HG03432 (cell line): ENCODE measurements around the gene MAVS.
A peak's percentile ranks its signal among the peaks of the same experiment; 100 is the strongest.
"Not testable (repeated sequence)": the region's sequence is repeated elsewhere in the genome, so short reads cannot be mapped to it uniquely, and the experiment has no call there.

Experiments used
- ATAC-seq: cut with Tn5 transposase; IDR thresholded peaks from one replicate; pipeline ENCODE4 v1.9.1; 2021; ENCODE audit warnings: mild to moderate bottlenecking, moderate library complexity; ENCODE audit not compliant: unreplicated experiment

The MAVS gene

DNA sequence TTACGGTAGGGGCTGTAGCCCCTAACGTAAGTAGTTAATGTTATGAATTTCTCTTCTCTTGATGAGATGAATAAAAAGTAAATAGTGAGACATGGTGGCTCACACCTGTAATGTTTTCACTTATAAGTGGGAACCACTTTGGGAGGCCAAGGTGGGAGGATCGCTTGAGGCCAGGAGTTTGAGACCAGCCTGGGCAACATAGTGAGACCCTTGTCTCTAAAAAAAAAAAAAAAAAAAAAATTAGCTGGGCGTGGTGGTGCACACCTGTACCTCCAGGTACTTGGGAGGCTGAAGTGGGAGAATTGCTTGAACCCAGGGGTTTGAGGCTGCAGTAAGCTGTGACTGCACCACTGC lies 32.3 kb downstream of the MAVS start:
- not testable (repeated sequence) for ATAC-seq

DNA sequence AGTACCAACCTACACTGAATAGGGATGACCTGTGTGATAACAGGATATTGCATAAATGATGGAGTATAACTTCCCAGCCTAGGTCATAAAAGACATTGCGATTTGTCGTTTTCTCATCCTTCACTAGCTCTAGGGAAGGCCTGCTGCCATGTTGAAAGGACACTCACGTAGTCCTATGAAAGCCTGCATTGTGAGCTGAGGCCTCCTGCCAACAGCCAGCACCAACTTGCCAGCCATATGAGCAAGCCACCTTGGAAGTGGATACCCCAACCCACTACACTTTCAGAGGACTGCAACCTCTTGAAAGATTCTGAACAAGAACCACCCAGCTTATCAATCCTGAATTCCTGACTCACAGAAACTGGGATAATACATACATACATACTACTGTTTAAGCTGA lies 39.1 kb downstream of the MAVS start:
- no peak for ATAC-seq

DNA sequence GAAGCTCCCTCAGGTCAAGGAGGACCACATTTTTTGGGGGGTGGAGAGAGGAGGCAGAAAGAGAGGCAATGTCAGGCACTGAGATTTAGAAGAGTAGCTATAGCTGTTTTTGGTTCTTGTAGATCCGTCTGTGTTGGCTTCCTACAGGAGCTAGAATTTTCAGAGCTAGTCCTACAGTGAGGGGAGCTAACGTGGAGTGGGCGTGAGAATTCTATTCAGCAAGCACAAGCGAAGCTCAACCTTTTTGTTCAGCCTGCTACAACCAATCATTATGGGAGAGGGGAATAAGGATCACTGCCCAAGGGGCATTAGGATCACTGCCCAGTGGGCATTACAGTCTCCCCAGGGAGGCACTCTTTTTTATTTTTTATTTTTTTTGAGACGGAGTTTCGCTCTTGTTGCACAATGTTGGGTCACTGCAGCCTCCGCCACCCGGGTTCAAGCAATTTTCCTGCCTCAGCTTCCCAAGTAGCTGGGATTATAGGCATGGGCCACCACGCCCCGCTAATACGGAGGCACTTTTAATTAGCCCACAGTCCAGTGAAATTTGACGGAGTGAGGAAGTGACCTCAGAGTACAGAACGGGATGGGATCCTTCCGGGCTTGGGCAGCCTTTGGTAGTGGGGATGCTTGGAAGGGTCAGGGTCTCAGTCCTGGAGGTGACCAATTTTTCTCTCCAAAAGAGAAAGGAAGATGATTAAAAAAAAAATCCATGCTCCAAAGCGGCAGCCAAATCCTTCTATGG lies 41.4 kb downstream of the MAVS start:
- ATAC-seq = no peak

DNA sequence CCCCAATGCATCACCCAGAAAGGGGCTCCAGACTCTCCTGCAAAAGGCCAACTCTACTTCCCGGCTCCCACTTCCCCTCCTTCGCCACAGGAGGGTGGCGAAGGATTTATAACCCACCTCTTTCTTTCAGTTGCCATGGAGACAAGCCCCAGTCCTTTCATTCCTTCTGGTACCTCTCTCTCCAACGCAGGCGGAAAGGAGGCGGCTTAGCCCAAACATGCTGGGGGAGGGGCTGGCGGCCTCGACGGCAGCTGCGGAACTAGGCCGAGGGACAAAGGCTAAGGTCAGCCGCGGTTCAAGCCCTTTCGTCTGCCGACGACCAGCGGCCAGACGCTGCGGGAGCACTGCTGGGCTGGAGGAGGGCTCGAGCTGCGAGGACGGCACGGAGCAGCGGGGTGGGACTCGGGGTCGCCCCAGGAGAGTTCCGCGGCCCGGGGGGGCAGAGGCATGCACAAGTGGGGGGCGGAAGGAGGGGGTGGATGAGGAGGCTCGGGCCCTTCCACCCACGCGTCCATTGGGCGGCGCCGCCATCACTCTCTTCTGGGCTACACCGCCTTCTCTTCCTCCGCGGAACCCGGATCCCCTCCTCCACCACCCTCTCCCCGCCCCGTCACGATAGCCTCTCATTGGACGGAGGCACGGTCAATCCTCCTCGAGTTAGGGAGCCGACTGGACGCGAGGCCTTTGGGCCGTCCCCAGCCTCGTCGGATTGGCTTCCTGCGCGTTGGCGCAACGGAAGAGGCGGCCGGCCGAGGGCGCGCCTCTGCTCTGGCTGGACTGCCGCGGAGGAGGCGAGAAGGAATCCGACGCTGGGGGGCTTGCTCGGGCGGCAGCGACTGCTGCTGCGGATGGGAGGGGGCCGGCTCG lies 42.2 kb downstream of the MAVS start, which contains the start of gene PANK2:
TSS of gene PANK2 (plus strand) at position 766 of the 867 bp plus-strand sequence.
- ATAC-seq = peak; percentile 93

DNA sequence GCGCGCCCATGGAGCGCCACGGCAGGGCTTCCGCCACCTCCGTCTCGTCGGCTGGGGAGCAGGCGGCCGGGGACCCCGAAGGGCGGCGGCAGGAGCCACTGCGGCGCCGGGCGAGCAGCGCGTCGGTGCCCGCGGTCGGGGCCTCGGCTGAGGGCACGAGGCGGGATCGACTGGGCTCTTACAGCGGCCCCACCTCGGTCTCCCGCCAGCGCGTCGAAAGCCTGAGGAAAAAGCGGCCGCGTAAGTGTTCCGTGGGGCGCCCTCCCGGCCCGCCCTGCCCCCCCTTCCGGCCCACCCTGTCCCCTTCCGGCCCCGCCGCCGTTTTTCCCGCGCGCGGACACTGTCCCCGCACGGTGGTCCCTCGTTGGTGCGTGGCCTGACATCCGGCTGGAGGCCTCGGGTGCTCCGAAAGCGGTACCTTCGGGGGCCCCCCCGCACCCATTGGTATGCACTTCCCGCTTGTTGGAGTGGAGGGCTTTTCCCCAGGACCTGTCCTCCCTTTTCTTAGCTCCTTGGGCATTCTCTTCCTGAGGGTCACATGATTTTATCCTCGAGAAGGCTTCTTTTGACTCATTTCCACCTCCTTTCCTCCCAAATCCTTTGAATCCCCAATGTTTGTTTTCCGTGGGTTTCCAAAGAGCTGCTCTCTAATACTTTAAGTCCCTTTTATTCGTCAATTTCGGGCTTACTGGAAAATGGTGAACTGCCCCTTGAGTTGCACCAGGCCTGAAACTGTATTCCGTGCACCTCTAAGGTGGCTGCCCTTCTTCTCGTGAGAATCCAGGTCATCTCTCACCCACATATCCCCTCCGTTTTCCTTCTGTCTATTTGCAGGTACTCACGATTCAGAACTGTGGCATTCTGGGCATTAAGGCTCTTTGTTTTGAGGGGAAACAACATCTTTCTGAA lies 43.1 kb downstream of the MAVS start:
- peak; percentile 33 for ATAC-seq

DNA sequence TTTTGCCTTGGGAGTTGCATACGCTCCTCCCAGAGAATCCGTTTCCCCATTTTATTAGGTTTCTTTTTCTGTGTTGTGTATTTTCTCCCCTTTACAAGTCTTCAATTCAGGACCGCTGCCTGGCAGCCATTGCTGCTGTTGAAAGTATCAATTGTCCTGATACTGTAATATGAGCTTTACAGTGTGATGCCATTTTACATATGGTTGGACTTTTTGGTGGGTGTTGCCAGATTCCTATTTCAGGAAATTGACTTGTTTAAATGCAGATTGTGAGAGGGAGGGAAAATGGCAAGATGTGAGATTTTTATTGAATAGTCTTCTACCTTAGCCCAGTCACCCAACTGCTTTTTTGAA lies 43.7 kb downstream of the MAVS start:
- no peak for ATAC-seq

DNA sequence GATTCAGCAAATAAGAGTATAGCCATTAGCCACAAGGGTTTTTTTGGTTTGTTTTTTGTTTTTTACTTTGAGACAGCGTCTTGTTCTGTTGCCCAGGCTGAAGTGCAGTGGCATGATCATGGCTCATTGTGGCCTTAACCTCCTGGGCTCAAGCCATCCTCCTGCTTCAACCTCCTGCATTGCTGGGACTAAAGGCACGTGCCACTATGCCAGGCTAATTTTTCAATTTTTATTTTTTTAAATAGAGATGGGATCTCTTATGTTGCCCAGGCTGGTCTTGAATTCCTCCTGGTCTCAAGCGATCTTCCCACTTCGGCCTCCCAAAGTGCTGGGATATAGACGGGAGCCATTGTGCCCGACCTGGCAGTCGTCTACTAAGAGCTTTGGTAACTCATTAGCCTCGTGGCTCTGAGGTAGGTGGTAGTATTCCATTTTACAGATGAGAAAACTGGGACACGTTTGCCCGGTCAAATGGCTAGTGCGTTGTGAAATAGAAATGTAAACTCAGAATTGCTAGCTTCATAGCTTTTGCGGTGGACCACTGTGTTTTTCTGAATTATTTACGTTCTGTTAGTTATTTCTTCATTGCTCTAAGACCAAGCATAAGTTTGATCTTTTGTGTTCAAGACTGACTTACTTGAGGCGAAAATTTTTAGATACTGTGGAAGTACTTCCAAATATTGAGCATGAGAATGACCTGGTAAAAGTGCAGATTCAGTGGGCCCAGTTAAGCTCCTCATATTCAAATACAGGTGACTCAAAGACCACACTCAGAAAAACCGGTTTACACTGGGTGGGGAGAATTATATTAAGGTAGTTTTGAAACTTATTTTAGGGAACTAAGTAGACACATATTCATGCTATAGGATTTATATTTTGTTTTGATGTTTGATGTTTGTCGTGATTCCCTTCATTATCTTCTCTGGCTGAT lies 44.6 kb downstream of the MAVS start:
- no peak for ATAC-seq

DNA sequence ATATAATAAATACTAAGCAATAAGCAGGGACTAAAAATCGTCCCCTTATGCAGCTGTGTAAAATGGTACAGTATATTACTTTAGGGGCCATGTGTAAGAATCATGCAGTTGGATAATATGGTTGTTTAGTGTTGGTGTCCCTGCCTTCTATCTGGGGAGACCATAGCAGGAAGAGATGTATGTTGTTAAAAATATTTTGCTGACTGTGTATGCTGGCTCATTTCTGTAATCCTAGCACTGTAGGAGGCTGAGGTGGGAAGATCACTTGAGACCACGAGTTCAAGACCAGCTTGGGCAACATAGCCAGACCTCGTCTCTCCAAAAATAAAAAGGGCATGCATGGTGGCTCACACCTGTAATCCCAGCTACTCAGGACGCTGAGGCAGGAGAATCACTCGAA lies 48.2 kb downstream of the MAVS start:
- no peak for ATAC-seq

DNA sequence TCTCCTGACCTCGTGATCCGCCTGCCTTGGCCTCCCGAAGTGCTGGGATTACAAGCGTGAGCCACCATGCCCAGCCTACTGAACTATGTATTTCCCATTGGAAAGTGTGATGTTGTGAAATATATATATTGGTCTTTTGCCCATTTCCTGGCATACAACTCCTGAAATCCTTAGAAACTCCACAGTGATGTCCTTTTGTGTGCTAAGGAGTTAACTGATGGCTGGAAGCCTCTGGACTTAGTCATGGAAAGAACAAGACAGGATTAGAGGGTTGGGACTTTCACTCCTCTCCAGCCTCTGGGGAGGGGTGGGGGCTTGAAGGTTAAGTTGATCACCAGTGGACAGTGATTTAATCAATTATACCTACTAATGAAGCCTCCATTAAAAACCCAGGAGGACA lies 49.7 kb downstream of the MAVS start:
- ATAC-seq = no peak

DNA sequence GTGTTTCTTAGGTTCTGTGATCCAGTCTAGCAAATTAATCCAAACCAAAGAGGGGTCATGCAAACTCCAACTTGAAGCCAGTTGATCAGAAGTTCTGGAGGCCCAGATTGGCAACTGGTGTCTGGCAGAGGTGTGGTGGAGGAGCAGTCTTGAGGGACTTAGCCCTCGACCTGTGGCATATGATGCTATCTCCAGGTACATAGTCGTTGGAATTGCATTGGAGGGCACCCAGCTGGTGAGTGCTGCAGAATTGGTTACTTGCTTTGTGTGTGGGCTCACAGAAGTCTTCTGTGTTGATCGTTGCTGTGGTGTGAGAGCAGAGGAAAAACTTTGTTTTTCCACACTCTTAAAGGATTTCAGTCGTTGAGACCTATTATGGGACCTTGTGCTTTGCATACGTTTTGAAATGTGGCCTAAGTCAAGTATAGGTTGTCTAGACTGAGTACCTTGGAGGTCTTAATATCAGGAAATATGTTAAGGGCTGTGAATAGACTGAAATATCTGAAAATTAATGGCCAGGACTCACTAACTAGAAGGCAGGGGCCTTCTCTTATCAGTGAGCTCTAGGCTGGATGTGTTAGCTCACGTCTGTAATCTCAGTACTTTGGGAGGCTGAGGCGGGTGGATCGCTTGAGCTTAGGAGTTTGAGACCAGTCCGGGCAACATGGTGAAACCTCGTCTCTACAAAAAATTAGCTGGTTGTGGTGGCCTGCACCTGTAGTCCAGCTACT lies 50.4 kb downstream of the MAVS start:
- no peak for ATAC-seq

DNA sequence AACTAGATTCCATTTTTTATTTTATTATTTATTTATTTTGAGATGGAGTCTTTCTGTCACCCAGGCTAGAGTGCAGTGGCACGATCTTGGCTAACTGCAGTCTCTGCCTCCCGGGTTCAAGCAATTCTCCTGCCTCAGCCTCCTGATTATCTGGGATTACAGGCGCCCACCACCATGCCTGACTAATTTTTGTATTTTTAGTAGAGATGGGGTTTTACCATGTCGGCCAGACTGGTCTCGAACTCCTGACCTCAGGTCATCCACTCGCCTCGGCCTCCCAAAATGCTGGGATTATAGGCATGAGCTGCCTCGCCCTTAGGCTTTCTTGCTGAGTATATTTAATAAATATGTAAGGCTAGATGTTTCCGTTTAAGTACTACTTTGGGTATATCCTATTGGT lies 51.5 kb downstream of the MAVS start:
- not testable (repeated sequence) for ATAC-seq

DNA sequence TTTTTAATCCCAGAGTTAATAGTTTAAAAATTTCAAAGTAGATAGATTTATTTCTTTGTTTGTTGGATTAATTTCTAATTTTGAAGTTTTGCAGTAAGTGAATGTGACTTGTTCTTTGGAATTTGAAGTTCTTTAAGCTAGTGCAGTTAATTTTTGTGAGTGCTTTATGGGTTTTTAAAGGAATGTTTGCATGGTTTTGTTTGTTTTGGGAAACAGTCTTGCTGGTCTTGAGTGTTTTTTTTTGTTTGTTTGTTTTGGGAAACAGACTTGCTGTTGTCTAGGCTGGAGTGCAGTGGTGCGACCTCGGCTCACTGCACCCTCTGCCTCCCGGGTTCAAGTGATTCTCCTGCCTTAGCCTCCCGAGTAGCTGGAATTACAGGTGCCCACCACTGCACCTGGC lies 52.0 kb downstream of the MAVS start:
- ATAC-seq = no peak

DNA sequence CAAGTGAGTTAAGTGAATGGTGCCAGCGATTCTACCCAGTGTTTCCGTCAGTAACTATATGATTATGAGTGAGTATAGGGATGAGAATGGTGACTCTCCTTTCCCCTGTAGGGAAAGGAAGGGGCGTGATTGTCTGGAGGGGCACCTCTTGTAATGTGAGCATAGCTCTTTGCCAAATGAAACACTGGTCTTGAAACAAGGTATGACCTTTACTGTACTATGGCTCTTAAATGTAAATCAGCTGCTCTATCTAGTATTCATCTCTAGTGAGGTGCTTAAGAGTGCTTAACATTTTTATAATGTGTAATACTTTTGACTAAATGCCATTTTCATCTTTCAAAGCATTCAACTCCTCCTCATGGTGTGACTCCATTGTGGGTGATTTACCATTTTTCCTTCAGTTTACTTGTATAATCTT lies 53.6 kb downstream of the MAVS start:
- ATAC-seq = no peak

DNA sequence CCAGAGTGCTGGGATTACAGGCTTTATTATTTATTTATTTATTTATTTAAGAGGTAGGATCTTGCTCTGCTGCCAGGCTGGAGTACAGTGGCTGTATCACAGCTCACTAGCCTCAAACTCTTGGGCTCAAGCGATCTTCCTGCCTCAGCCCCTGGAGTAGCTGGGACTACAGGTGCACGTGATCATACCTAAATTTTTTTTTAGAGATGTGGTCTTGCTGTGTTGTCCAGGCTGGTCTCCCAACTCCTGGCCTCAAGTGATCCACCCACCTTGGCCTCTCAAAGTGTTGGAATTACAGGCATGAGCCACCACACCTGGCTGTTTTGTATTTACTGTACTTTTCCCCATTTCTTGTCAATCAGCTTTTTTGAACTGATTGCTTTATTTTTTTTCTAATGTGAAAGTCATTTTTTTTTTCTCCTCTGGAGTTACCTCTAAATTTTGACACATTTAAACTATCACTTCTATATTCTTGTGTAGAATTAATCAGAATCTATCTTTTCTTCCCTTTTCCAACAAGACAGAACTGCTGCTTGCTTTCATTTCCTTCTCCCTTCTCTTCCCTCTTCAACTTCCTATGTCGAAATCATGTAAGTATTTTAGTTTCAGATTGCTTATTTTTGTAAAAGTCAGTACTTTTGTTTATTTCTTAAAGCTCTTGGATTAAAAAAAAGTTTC lies 54.5 kb downstream of the MAVS start:
- ATAC-seq = no peak

DNA sequence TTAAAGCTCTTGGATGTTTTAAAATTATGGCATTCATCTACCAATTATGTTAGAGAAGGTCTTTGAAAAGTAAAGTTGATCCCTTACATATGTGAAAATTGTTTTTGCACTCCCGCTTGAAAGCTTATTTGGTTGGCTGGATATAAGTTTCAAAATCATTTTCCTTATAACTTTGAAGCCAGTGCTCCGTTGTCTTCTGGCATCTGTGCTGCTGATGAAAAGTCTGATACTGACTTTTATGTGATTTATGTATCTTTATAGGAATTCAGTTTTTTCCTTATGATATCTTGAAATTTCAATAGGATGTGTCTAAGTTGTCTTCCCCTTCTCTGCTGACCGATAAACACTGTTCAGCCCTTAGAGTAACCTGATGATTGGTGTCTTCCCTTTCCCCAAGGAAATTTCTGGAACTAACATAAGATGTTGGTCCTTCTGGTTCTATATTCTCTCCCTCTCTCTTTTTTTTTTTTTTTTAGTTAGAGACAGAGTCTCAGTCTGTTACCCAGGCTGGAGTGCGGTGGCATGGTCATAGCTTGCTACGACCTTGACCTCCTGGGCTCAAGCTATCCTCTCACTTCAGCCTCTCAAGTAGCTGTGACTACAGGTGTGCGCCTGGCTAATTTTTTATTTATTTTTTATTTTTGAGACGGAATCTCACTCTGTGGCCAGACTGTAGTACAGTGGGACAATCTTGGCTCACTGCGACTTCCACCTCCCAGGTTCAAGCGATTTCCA lies 55.2 kb downstream of the MAVS start:
- ATAC-seq = no peak

DNA sequence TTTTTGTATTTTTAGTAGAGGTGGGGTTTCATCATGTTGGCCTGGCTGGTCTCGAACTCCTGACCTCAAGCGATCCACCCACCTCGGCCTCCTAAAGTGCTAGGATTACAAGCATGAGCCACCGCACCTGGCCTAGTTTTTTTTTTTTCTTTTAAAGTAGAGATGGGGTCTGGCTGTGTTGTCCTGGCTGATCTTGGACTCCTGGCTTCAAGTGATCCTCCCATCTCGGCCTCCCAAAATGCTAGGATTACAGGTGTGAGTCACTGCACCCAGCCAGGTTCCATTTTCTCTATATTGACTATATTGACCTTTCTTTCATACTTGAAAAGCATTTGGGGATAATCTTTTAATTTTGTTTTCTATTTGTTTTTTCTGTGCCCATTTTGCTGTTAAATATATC lies 55.8 kb downstream of the MAVS start:
- ATAC-seq = no peak

DNA sequence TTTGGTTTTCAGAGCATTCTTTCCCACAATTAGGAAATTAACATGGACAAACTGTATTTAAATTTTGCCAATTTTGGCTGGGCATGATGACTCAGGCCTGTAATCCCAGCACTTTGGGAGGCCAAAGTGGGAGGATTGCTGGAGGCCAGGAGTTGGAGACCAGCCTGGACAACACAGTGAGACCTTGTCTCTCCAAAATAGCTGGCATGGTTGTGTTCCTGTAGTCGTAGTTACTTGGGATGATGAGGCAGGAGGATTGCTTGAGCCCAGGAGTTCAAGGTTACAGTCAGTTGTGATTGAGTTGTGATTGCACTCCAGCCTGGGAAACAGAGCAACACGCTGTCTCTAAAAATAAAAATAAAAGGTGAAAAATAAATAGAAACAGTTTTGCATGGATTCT lies 57.6 kb downstream of the MAVS start:
- no peak for ATAC-seq

DNA sequence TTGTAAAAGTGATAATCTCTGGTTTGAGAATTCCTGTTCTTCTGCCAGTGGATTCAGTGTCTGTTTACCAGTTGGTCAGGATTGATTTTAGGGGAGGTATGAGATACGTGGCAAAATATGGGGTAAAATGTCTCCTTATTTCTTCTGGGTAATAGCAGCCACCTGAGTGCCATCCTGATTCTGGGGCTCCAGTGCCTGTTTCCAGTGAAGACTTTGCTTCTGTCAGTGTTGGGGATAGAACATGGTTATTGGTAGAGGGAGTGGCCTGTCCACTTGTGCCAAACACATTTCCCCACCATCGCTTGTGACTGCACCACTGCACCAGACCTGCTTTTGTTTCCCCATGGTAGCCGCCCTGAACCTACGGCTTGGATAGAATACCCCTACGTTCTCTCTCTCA lies 58.2 kb downstream of the MAVS start:
- no peak for ATAC-seq
